NCI-H345 treated with DMSO at 0.1 percent for 48 hours (cell line): ENCODE results near the gene MYH10.

Experiments
- DNase-seq: peaks from one replicate; lab custom pipeline; 2025; ENCODE audit not compliant: unreplicated experiment; lab: John Stamatoyannopoulos, UW

Gene MYH10

GRCh38 chr17:8499614-8500013 is 130.9 kb downstream of the MYH10 start:
- no peak for DNase-seq

GRCh38 chr17:8499171-8499570 is 131.4 kb downstream of the MYH10 start:
- no peak for DNase-seq

DNA sequence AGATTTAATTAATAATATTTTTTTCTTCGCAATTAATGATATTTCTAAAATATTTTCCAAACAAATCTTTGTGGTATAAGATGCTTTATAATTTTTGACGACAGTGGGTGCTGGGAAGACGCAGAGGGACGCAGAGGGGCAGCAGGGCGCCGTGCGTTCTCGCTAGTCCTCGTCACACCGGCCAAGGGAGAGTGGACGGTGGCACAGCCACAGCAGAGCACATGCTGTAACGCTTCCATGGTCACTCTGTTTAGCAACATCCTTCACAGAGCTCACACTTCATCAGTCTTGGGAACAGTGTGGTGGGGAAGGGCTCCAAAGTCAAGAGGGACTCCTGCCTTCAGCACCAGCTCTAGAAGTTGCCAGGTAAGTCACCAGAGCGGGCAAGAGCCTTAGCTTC is 134.4 kb downstream of the MYH10 start:
- DNase-seq = no peak

DNA sequence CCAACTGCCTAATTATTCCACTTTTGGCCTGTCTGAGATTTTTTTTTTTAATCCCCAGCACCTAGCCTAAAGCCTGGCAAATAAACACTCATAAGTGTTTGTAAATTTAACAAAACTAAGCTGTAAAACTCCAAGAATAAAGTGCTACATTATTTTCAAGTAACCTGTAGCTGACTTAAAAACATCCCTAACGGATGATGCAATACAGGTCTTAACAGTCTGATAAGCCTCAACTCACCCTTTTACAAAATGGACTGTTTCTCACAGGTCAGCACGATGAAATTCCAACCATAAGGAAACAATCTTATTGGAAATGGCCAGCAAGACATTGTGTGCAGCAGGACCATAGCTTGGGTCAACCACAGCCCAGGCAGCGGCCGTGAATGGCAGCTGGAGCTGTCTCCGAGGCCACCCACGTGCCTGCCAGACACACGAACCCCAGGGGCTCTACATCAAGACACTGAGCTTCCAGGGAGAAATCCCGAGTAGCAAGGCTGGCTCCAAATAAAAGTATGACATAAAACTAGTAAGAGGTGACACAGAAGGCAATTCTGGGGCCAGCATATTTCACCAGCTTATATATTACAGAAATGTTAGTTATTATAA is 135.9 kb downstream of the MYH10 start:
- no peak for DNase-seq

- DNase-seq = no peak
These were observed 136.5 kb downstream of the MYH10 start for GRCh38 chr17:8494021-8494420.

DNA sequence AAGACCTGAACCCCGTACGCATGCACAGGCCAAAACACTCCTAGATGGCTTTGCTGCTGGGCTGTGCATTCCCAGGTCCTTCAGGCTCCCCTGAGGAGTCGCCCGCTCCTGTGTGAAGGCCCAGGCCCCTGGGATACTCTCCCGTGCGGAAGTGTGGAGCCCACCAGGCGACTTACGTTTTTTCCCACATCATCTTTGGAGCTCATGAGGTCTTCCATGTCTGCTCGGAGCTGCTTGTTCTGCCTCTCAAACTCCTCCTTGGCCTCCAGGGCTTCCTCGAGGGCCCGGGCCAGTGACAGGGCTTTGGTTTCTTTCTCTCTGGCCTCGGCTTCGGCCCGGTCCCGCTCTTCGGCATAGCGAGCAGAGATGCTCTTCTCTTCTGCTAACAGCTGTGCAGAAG is 138.4 kb downstream of the MYH10 start:
- DNase-seq = no peak

DNA sequence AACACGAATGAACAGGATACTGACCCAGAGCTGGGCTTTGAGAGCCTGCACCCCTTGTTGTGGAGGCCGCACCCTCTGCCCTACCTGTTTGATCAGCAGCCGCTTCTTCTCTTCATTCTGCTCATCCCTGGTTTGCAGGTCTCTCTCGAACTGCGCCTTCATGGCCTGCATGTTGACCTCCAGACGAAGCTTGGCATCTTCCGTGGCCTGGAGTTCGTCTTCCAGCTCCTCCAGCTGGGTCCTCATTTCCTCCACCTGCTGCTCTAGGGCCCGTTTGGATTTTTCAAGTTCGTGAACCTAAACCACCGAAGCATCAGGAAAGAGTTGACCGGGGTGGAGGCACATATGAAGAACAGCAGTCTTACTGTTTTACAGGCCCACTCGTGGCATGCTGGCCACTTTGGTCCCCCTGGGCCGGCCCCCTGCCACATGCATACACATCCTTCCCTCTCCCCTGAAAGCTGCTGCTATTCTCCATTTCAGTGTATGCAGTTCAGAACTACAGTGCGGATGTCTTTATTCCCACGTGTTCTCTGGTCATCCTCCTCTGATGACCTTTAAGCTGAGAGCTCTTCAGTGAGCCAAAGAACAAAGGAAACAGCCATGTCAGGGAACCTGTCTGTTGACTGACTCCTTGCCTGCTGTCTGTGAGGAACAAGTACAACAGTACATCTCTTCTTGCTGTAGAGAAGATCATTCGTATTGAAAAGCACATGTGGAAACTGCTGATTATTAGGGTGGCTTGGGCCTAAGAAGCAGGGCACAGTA is 140.1 kb downstream of the MYH10 start:
- DNase-seq = no peak

GRCh38 chr17:8489841-8490240 is 140.7 kb downstream of the MYH10 start:
- DNase-seq = no peak

- DNase-seq = no peak
These were observed 141.6 kb downstream of the MYH10 start for GRCh38 chr17:8488901-8489300.

DNA sequence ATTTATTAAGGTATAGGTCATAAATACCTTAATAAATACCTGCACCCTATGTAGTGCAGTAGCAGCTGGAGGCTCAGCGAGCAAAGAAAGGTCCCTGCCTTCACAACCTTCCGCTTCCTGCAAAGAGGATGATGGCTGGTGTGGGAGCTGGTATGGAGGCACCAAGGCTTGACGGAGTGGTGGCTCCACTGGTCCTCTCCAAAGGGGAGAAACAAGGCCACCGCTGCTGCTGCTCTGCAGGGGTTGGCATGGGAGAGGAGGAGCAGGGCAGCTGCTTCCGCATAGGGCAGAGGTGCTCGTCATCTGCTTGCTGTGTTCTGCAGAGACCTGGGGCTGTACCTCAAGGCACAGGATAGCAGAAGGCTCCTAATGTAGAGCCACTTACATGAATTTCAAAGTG is 142.0 kb downstream of the MYH10 start:
- no peak for DNase-seq

DNA sequence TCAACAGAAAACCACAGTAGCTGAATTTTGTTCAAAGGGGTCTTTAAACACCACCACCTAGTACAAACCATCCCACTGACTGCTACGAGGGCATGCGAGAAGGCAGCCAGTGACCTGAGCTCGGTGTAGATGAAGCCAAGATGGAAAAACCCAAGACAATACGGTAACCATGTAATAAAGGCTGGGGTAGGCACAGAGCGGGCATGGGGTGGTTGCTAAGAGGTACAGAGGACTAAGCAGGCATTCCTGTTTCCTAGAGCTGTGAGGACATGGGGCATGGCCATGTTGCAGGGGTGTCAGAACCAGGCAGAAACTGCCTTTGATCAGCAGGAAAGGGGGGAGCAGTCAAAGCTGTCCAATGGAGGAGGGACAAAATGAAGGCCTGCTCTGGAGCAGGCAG is 142.8 kb downstream of the MYH10 start:
- no peak for DNase-seq

GRCh38 chr17:8487130-8487645 is 143.3 kb downstream of the MYH10 start:
- DNase-seq = no peak

- DNase-seq = no peak
These were observed 145.0 kb downstream of the MYH10 start for GRCh38 chr17:8485491-8485890.

DNA sequence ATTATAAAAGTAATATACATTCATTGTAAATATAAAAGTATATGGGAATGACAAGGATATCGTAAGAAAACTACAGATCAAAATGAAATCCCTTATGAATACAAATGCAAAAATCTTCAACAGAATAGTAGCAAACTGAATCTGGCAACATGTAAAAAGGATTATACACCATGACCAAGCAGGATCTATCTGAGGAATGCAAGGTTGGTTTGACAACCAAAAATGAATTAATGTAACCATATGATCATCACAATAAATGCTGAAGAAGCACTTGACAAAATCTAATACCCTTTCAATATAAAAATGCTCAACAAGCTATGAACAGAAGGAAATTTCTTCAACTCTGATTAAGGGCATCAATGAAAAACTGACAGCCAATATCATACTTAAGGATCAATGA is 146.1 kb downstream of the MYH10 start:
- no peak for DNase-seq

DNA sequence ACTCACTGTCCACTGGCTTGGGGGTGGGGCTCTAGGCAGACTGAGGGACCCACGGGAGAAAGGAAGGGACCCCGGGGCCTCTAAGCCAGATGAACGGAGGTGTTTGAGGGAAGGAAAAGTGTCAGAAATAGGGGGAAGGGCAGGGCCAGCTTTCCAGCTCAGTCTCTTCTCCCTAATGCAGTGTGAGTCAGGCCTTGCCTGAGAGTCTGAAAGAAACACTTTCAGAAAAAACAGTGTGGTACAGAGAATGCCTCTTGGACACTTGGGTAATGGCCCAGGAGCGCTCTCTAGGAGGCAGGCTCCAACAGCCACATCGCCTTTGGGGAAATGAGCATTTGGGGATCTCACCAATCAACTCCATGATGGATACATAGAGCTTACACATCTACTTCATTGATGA is 148.0 kb downstream of the MYH10 start:
- no peak for DNase-seq

- no peak for DNase-seq
These were observed 148.8 kb downstream of the MYH10 start for GRCh38 chr17:8481703-8482102.

GRCh38 chr17:8481089-8481488 is 149.4 kb downstream of the MYH10 start:
- peak; percentile 24 for DNase-seq

DNA sequence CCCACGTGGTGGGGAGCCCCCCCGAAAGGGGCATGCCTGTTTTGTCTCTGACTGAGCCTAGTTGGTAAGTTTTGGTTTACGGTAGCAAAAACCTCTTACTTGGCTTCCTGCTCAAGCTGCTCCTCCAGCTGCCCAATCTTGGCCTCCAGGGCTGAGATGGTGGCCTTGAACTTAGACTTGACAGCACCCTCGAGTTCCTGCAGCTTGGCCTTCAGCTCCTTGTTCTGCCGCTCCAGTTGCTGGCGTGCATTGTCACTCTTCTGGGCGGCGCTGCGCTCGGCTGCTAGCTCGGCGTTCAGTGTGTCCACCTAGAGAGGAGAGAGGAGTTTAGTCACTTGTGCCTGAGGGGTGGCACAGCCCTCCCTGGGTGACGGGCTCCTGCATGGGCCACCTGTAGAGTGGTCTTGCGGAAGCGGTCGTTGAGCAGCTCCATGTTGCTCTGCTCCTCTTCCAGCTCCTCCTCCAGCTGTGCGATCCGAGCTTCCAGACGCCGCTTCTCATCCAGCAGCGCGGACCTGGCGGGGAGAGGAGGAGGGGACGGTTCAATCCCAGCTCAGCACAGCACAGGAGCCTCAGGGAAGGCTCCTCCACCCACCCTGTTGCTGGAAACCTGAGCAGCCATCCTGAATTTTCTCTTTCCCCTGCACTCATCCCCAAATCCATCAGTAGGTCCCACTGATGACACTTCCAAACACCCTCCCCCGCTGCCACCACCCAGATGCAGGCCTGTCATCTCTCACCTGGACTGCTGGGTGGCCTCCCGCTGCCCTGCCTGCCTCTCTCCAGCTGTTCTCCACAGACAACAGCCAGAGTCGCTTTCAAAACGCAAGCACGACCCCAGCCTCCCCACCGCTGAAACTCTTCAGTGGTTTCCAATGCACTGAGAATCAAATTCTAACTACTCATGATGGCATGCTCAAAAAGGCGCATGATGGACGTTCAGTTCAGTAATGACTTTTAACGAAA is 150.2 kb downstream of the MYH10 start:
- DNase-seq = no peak

DNA sequence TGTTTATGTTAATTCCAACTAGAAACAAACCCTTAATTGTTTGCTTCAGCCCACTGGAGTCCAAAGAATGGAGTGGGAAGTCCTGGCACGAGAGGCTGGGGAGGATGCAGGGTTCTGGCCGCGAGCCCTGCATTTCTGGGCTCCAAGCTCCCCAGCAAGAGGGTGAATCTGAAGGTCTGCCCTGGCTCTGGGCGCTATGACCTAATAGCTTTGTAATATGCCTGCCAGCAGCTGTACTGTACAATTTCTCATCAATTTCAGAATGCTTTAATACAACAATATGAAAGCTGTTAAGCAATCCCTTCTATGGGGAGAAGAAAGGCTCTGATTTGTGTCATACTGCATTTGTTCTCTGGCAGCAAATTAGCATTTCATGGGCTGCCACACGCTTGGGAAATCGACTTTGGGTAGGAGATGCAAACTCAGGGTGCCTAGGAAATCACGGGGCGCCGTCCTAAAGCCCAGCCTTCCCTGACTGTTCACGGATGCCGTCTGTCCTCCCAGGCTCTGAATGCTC is 151.0 kb downstream of the MYH10 start:
- DNase-seq = no peak

GRCh38 chr17:8477715-8478441 is 152.6 kb downstream of the MYH10 start:
- no peak for DNase-seq

- DNase-seq = no peak
These were observed 153.4 kb downstream of the MYH10 start for GRCh38 chr17:8477171-8477570.
